Fibroblast of lung (primary cell): ENCODE results near the gene DAB1. TPM values are rescaled to one million over a fixed set of nuclear protein-coding genes. Genes with fewer than 3 reads are reported as not detected.

Experiments used
- DNase-seq, 2 donors: peaks; one replicate each; pipeline versions ENCODE4 v3.0.0 to v3.0.0-alpha.2; 2010; ENCODE audit warnings: low read depth in 2 of 2
- H2AFZ ChIP-seq: 2 replicates; pipeline ENCODE4 v1.5.1; 2012; ENCODE audit warnings: low read length, control low read depth, inconsistent platforms
- H3K27ac ChIP-seq: 2 replicates; pipeline ENCODE4 v1.5.1; 2011; ENCODE audit warnings: low read length, control low read depth; ENCODE audit not compliant: insufficient read depth
- H3K27me3 ChIP-seq: 2 replicates; pipeline ENCODE4 v1.5.1; 2011; ENCODE audit warnings: mild to moderate bottlenecking, low read length; ENCODE audit not compliant: control insufficient read depth, insufficient read depth
- H3K36me3 ChIP-seq: 2 replicates; pipeline ENCODE4 v1.5.1; 2011; ENCODE audit warnings: low read length; ENCODE audit not compliant: control insufficient read depth, insufficient read depth
- H3K4me1 ChIP-seq: 2 replicates; pipeline ENCODE4 v1.5.1; 2011; ENCODE audit warnings: low read length; ENCODE audit not compliant: control insufficient read depth, insufficient read depth; ENCODE audit errors: extremely low read depth
- H3K4me2 ChIP-seq: 2 replicates; pipeline ENCODE4 v1.5.1; 2011; ENCODE audit warnings: low read length, control low read depth; ENCODE audit not compliant: insufficient read depth; ENCODE audit errors: extremely low read depth
- H3K4me3 ChIP-seq, 4 experiments: fragments of 200-600 bp in 1 of 4; sonication (generic) in 1 of 4; replicated peaks in 1 of 4; 2 replicates each; pipeline ENCODE4 v1.5.1; 2011 to 2016; ENCODE audit warnings: low read length in 4 of 4, low read depth in 3 of 4, mild to moderate bottlenecking in 3 of 4, control low read depth in 2 of 4, inconsistent platforms in 1 of 4, mixed read lengths in 1 of 4; ENCODE audit not compliant: insufficient read depth in 1 of 4; ENCODE audit errors: control extremely low read depth in 1 of 4
- H3K79me2 ChIP-seq: 2 replicates; pipeline ENCODE4 v1.5.1; 2012; ENCODE audit warnings: mild to moderate bottlenecking, low read length, inconsistent platforms; ENCODE audit not compliant: control insufficient read depth, insufficient read depth
- H3K9ac ChIP-seq: 2 replicates; pipeline ENCODE4 v1.5.1; 2011; ENCODE audit warnings: mild to moderate bottlenecking, low read length, control low read depth; ENCODE audit not compliant: insufficient read depth
- H3K9me3 ChIP-seq: 2 replicates; pipeline ENCODE4 v1.5.1; 2012; ENCODE audit warnings: low read depth, low read length; ENCODE audit not compliant: control insufficient read depth, insufficient read depth
- H4K20me1 ChIP-seq: 2 replicates; pipeline ENCODE4 v1.5.1; 2011; ENCODE audit warnings: low read length; ENCODE audit not compliant: control insufficient read depth, insufficient read depth; ENCODE audit errors: extremely low read depth
- CTCF ChIP-seq, 2 donors: IDR thresholded peaks in 1 of 2; conservative IDR thresholded peaks in 1 of 2; 1 replicate in 1 of 2; 2 replicates in 1 of 2; pipeline ENCODE4 v1.5.1; 2011 to 2012; ENCODE audit warnings: low read length in 2 of 2, control low read depth in 1 of 2, inconsistent platforms in 1 of 2, low read depth in 1 of 2, mild to moderate bottlenecking in 1 of 2
- EZH2 ChIP-seq: IDR thresholded peaks from 2 replicates; pipeline ENCODE4 v1.5.1; 2012; ENCODE audit warnings: low read length, control low read depth, mild to moderate bottlenecking; ENCODE audit errors: missing control alignments
- polyA plus RNA-seq, 2 donors: library from polyadenylated mRNA; depleted of rRNA in 1 of 2; stranded (reverse) in 1 of 2; unstranded in 1 of 2; fragments of >200 nt; gene quantifications; 2 replicates each; pipeline ENCODE4 v1.2.1, GENCODE V29; 2011 to 2012; ENCODE audit warnings: missing spikeins in 1 of 2
- total RNA-seq: library from RNA; depleted of rRNA; stranded (reverse); fragments of >200 nt; gene quantifications from 2 replicates; pipeline ENCODE4 v1.2.1, GENCODE V29; 2014

Gene DAB1
- total and polyA plus RNA-seq, 2 donors (not counting 1 experiment from before 2014, with no cell fraction given) = 0.17 to 2.0 TPM

GRCh38 chr1:57218487-57219079 lies 205.3 kb downstream of the DAB1 start:
- Histone ChIP-seq H3K36me3 (no peaks in the 10 kb centered on the region), H3K4me1 (no peaks in the 10 kb centered on the region), H3K4me3 (no peak overlapping the region), H4K20me1 (no peaks in the 10 kb centered on the region), H3K4me2 (no peak overlapping the region), H3K9me3 (no peaks in the 10 kb centered on the region), H3K27ac (no peak overlapping the region), H2AFZ (no peak overlapping the region), H3K9ac (no peak overlapping the region), H3K79me2 (no peaks in the 10 kb centered on the region), H3K27me3 (no peaks in the 10 kb centered on the region)
- DNase-seq = peak in 1 of 2 donors; percentile 46
- no peak for TF ChIP-seq CTCF (conservative IDR thresholded peaks at IDR 0.05 in 1 of 2, IDR thresholded peaks at IDR 0.05 in 1 of 2; ENCODE audit: low read depth in 1 of 2, low read length in 2 of 2)
- no peak for TF ChIP-seq EZH2

GRCh38 chr1:57217905-57218304 lies 206.0 kb downstream of the DAB1 start:
- DNase-seq = no peak
- Histone ChIP-seq H3K4me3 (no peak overlapping the region), H3K4me2 (no peak overlapping the region), H3K9me3 (no peaks in the 10 kb centered on the region), H4K20me1 (no peaks in the 10 kb centered on the region), H3K27me3 (no peaks in the 10 kb centered on the region), H2AFZ (no peak overlapping the region), H3K27ac (no peak overlapping the region), H3K4me1 (no peaks in the 10 kb centered on the region), H3K9ac (no peak overlapping the region), H3K36me3 (no peaks in the 10 kb centered on the region), H3K79me2 (no peaks in the 10 kb centered on the region)
- TF ChIP-seq EZH2 (no peak), CTCF (conservative IDR thresholded peaks at IDR 0.05 in 1 of 2, IDR thresholded peaks at IDR 0.05 in 1 of 2; ENCODE audit: low read depth in 1 of 2, low read length in 2 of 2) (no peak)

- TF ChIP-seq CTCF (conservative IDR thresholded peaks at IDR 0.05 in 1 of 2, IDR thresholded peaks at IDR 0.05 in 1 of 2; ENCODE audit: low read depth in 1 of 2, low read length in 2 of 2) = no peak
- TF ChIP-seq EZH2 = no peak
- no peak for DNase-seq
- H3K4me1 ChIP-seq = no peaks in the 10 kb centered on the region
- no peak overlapping the region for H2AFZ ChIP-seq
- H3K4me3 ChIP-seq = no peak overlapping the region
- no peaks in the 10 kb centered on the region for H3K36me3 ChIP-seq
- H3K79me2 ChIP-seq = no peaks in the 10 kb centered on the region
- no peak overlapping the region for H3K27ac ChIP-seq
- H3K9me3 ChIP-seq = no peaks in the 10 kb centered on the region
- H3K4me2 ChIP-seq = no peak overlapping the region
- no peaks in the 10 kb centered on the region for H3K27me3 ChIP-seq
- no peaks in the 10 kb centered on the region for H4K20me1 ChIP-seq
- H3K9ac ChIP-seq = no peak overlapping the region
These were observed 208.8 kb downstream of the DAB1 start for GRCh38 chr1:57214951-57215575.
